ENCODE results near the gene SKI.
"Not testable (repeated sequence)": the region's sequence is repeated elsewhere in the genome, so short reads cannot be mapped to it uniquely, and the experiment has no call there.

Gene SKI

DNA sequence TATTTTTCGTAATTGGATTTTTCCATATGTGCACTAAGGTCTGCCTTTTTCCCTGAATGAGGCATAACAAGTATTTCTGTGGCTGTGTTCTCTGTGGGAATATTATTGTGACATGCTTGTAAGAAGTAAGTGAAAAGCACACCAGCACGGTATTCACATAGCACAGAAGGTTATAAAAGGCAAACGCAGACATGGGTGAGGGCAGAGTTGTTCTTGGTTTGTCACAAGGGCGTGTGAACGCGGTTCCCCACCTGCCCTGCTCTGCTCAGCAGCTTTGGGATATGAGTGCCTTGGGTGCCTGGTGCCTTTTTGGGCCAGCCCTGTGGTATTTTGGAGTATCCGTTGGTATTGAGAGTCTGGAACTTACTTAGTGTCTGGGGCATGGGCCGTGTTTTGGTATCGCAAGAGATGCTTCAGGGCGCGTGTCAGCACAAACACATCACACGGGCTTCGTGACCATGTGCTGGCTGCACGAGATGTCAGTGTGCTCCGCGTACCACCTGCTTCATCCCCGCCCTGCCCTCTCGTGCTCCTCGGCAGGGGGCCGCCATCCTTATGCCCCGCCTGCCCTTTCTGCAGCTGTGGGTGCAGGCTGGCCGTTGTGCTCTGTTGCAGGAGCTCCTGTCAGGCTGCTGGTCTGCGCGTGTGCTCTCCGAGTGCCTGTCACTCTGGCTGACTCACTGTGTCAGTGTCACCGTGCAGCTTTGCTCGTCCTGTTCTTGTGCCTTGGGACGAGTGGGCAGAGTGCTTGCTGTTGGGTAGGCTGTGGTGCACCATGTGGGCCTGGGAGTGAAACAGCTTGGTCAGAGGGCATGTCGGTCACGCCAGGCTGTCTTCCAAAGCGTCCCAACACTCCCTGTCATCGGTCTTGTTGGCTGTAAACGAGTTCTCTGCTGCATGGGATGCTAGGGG is 15.0 kb downstream of the SKI start:
- no peak overlapping the region for H3K4me3 ChIP-seq (ENCODE audit: low read depth, low read length)
- DNase-seq (ENCODE audit: low read depth) = no peak
- TF ChIP-seq CTCF (IDR thresholded peaks at IDR 0.05; ENCODE audit: low read depth, low read length, missing control alignments) = no peak
- in situ Hi-C loops (cut with HindIII; ENCODE audit: low sequenced_read_pairs) = no loop called here

DNA sequence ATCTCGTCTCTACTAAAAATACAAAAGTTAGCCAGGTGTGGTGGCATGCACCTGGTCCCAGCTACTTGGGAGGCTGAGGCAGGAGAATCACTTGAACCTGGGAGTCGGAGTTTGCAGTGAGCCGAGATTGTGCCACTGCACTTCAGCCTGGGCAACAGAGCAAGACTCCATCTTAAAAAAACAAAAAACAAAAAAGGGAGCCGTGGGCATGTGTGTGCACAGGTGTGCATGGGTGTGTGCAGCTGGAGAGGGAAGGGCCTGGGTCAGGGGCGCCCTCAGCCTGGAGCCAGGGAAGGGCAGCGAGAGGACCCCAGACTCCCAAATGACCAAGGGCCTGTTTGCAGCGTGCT is 18.9 kb downstream of the SKI start:
- DNase-seq (ENCODE audit: low read depth); H3K4me3 ChIP-seq (ENCODE audit: low read depth, low read length); in situ Hi-C loops (cut with HindIII; ENCODE audit: low sequenced_read_pairs): not testable (repeated sequence)

GRCh38 chr1:2247760-2248126 is 19.6 kb downstream of the SKI start:
- in situ Hi-C loops (cut with HindIII; ENCODE audit: low sequenced_read_pairs) = no loop called here
- H3K4me3 ChIP-seq (ENCODE audit: low read depth, low read length) = no peak overlapping the region
- no peak for DNase-seq (ENCODE audit: low read depth)
- TF ChIP-seq CTCF (IDR thresholded peaks at IDR 0.05; ENCODE audit: low read depth, low read length, missing control alignments) = no peak

DNA sequence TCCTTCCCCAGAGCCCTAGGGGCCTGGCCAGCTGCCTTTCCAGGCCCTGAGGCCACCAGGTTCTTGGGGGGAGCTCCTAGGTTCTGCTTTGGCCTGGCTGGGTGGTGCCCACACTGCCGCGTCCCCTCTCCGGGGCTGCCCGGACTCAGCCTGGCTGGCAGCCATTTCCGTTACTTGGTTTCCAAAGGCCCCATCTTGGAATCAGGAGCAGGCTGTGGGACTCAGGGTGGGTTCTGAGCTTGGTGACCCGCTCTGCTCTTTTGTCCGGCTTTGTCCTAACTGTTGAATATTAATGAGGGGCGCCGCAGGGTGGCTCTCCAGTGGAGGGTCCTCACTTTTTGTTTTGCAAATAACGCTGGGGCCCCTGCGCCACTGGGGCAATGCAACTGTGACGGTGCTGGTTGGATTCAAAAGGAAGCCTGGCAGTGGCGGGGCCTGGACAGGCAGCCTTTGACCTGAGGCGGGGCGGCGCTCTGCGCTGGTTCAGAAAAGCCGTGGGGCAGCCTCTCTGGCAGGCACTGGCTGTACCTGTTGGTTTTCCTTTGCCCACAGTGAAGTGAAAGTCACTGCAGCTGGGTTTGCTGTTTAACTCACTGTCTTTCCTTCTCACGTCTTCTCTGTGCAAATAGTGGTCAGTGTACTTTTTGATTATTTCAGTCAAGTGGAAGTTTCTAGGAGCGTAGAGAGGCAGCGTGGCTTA is 20.2 kb downstream of the SKI start:
- DNase-seq (ENCODE audit: low read depth) = no peak
- no peak for TF ChIP-seq CTCF (IDR thresholded peaks at IDR 0.05; ENCODE audit: low read depth, low read length, missing control alignments)
- in situ Hi-C loops (cut with HindIII; ENCODE audit: low sequenced_read_pairs) = no loop called here
- no peak overlapping the region for H3K4me3 ChIP-seq (ENCODE audit: low read depth, low read length)

DNA sequence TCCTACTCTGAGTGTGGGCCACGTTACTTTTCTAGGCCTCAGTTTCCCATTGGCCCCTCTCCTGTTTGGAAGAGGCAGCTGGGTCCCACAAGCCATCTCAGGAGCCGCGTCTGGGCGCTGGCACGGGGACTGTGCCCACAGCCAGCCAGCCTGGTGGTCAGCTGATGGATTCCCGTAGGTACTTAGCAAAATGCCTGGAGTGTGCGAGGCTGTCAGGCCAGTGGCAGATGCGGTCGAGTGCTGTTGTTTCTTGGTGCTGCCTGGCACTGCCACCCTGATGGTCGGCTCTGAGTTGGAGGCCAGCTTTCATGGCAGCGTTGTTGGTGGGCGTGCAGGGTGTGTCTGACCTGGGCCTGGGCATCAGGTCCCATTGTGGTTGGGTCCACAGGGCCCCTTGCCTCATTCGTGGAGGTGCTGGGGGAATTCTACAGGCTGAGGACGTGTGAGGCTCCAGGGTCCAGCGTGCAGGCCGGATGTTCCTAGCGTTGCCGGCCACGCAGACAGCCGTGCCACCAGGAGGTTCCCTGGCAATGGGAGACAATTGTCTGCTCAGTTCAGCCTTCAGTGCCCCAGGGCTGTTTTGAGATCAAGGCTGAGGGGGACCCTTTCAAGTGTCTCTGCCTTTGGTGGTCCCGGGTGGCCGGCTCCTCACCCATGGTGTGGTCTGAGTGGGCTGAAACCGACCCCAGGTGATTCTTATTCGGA is 20.9 kb downstream of the SKI start:
- no peak for TF ChIP-seq CTCF (IDR thresholded peaks at IDR 0.05; ENCODE audit: low read depth, low read length, missing control alignments)
- no peak overlapping the region for H3K4me3 ChIP-seq (ENCODE audit: low read depth, low read length)
- in situ Hi-C loops (cut with HindIII; ENCODE audit: low sequenced_read_pairs) = no loop called here
- no peak for DNase-seq (ENCODE audit: low read depth)

DNA sequence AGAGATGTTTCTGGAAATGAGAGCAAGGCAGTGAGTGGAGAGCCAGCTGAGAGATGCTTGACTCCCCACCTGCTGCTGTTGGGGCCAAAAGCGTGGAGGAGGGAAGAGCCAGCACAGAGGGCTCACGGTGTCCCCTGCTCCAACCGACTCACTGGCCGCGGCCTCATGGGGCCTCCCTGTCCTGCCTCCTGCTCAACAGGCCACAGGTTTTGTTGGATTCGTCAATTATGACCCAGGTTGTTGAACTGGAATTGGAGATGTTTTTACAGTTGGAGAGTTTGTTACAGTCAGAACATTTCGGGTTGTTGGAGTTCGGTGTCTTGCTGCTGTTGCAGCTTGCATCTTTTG is 21.4 kb downstream of the SKI start:
- TF ChIP-seq CTCF (IDR thresholded peaks at IDR 0.05; ENCODE audit: low read depth, low read length, missing control alignments) = no peak
- in situ Hi-C loops (cut with HindIII; ENCODE audit: low sequenced_read_pairs) = no loop called here
- no peak for DNase-seq (ENCODE audit: low read depth)
- H3K4me3 ChIP-seq (ENCODE audit: low read depth, low read length) = no peak overlapping the region

Measured in astrocyte of the cerebellum (primary cell).